Measurements from ENCODE around the gene CEACAM18.

DNA sequence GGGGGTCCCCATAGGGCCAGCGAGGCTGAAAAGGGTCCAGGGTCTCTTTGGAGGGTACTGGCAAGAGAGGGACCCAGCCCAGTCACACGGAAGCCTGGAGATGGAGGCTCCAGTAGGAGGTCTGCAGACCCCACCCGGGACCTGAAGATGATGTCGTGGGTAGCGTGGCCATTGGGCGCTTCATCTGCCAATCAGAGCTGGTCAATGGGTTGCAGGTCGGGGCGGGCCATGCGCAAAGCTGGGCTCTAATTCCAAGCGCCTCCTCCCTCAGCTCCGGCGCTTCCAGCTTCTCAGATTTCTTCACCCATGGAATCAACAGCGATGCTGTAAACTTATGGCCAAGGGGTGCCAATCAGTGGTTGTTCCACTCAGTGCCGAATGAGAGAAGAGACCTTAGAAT is 12.3 kb downstream of the CEACAM18 start:
- TF ChIP-seq POLR2A (IDR thresholded peaks at IDR 0.05), result no peak
- TF ChIP-seq, protein P1, sequence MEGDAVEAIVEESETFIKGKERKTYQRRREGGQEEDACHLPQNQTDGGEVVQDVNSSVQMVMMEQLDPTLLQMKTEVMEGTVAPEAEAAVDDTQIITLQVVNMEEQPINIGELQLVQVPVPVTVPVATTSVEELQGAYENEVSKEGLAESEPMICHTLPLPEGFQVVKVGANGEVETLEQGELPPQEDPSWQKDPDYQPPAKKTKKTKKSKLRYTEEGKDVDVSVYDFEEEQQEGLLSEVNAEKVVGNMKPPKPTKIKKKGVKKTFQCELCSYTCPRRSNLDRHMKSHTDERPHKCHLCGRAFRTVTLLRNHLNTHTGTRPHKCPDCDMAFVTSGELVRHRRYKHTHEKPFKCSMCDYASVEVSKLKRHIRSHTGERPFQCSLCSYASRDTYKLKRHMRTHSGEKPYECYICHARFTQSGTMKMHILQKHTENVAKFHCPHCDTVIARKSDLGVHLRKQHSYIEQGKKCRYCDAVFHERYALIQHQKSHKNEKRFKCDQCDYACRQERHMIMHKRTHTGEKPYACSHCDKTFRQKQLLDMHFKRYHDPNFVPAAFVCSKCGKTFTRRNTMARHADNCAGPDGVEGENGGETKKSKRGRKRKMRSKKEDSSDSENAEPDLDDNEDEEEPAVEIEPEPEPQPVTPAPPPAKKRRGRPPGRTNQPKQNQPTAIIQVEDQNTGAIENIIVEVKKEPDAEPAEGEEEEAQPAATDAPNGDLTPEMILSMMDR (IDR thresholded peaks at IDR 0.05), result no peak

All from Peyer's patch (tissue), 4 donors.